HepG2 (cell line): ENCODE measurements around the gene HNRNPF. TPM values are rescaled to one million over a fixed set of nuclear protein-coding genes. Genes with fewer than 3 reads are reported as not detected.

Experiments used
- ATAC-seq: fragments of 200-7000 bp; cut with Tn5 transposase; 3 replicates; pipeline ENCODE4 v1.9.1; 2020; ENCODE audit warnings: mild to moderate bottlenecking, moderate library complexity
- BruUV-seq: library from RNA; stranded (reverse); fragments of 400-500 nt; replicated peaks from 2 replicates; lab custom pipeline; 2021; lab: Mats Ljungman, UMichigan
- CTCF ChIA-PET: fragments of 300-600 bp; formaldehyde crosslinking; extraction: SDS; loops from one replicate; lab custom pipeline; 2021; ENCODE audit warnings: low total read pairs, inconsistent platforms, low intra/inter-chr PET ratio; lab: Yijun Ruan, JAX
- POLR2A ChIA-PET: fragments of 350-600 bp; sonication (Branson Sonifier 250); formaldehyde crosslinking; loops from one replicate; lab custom pipeline; 2020; ENCODE audit warnings: antibody characterized with exemption, inconsistent platforms; lab: Yijun Ruan, JAX
- DNase-seq: peaks from one replicate; pipeline ENCODE4 v3.0.0-alpha.2; 2015; ENCODE audit warnings: low spot score
- FAIRE-seq: peaks from 3 replicates; lab custom pipeline; 2011; peaks lifted over from hg19 to GRCh38; lab: Jason Lieb, UNC
- H2AFZ ChIP-seq: one replicate; pipeline ENCODE4 v1.6.1; 2011; ENCODE audit warnings: low read length, inconsistent platforms
- H3K27ac ChIP-seq: fragments of 300-600 bp; 3 replicates; pipeline ENCODE4 v1.8.0; 2011; ENCODE audit warnings: mixed run types, mild to moderate bottlenecking, mixed read lengths, low read length, inconsistent platforms; ENCODE audit not compliant: insufficient read depth; ENCODE audit errors: extremely low read length
- H3K27me3 ChIP-seq, 2 experiments: fragments of 200-600 bp in 1 of 2; 2 replicates in 1 of 2; 3 replicates in 1 of 2; pipeline versions ENCODE4 v1.6.0 to v1.8.0; 2011; ENCODE audit warnings: low read length in 2 of 2, mild to moderate bottlenecking in 2 of 2, moderate library complexity in 2 of 2, inconsistent platforms in 1 of 2; ENCODE audit not compliant: insufficient read depth in 2 of 2, control insufficient read depth in 1 of 2
- H3K36me3 ChIP-seq, 2 experiments: fragments of 200-600 bp in 1 of 2; replicated peaks in 1 of 2; 2 replicates in 1 of 2; 3 replicates in 1 of 2; pipeline versions ENCODE4 v1.5.1 to v1.8.0; 2011; ENCODE audit warnings: low read length in 2 of 2, inconsistent platforms in 1 of 2; ENCODE audit not compliant: insufficient read depth in 2 of 2, control insufficient read depth in 1 of 2
- H3K4me1 ChIP-seq: 2 replicates; pipeline ENCODE4 v1.5.1; 2012; ENCODE audit warnings: low read length, inconsistent platforms; ENCODE audit not compliant: insufficient read depth
- H3K4me2 ChIP-seq: 2 replicates; pipeline ENCODE4 v1.6.0; 2011; ENCODE audit warnings: low read depth, low read length, inconsistent platforms
- H3K4me3 ChIP-seq, 3 experiments: fragments of 200-600 bp in 1 of 3; sonication (generic), shearing (Covaris generic) in 1 of 3; replicated peaks in 1 of 3; 2 replicates each; pipeline ENCODE4 v1.5.1; 2011 to 2016; ENCODE audit warnings: low read length in 3 of 3, inconsistent platforms in 2 of 3, low read depth in 2 of 3, mild to moderate bottlenecking in 2 of 3, control low read depth in 1 of 3, mixed read lengths in 1 of 3; ENCODE audit not compliant: insufficient read depth in 1 of 3
- H3K79me2 ChIP-seq: one replicate; pipeline ENCODE4 v1.6.1; 2011; ENCODE audit warnings: low read length, inconsistent platforms; ENCODE audit not compliant: insufficient read depth
- H3K9ac ChIP-seq: 2 replicates; pipeline ENCODE4 v1.6.0; 2011; ENCODE audit warnings: mild to moderate bottlenecking, low read depth, low read length, inconsistent platforms; ENCODE audit not compliant: insufficient read depth
- H3K9me3 ChIP-seq: 2 replicates; pipeline ENCODE4 v1.5.1; 2012; ENCODE audit warnings: mild to moderate bottlenecking, low read length
- H4K20me1 ChIP-seq: 2 replicates; pipeline ENCODE4 v1.6.0; 2011; ENCODE audit warnings: inconsistent platforms, mild to moderate bottlenecking, low read length, moderate library complexity; ENCODE audit not compliant: insufficient read depth
- ATF4 ChIP-seq, 2 experiments: fragments of 450-650 bp in 1 of 2; sonication (generic) in 1 of 2; formaldehyde crosslinking; IDR thresholded peaks; 2 replicates each; pipeline versions ENCODE4 v1.5.0 to v1.8.0; 2020 to 2022; ENCODE audit warnings: mild to moderate bottlenecking in 1 of 2, missing genetic modification reagents in 1 of 2
- CEBPZ ChIP-seq: IDR thresholded peaks from 2 replicates; pipeline ENCODE4 v1.6.1; 2012; ENCODE audit warnings: low read length, improper control_type of control experiment
- GPBP1L1 ChIP-seq: sonication (generic); formaldehyde crosslinking; IDR thresholded peaks from 2 replicates; pipeline ENCODE4 v1.5.0; 2020; ENCODE audit warnings: mild to moderate bottlenecking, missing genetic modification reagents
- KDM4B ChIP-seq: sonication (generic); formaldehyde crosslinking; IDR thresholded peaks from 2 replicates; pipeline ENCODE4 v1.4.0; 2020; ENCODE audit warnings: missing genetic modification reagents
- SOX13 ChIP-seq, 3 experiments: fragments of 450-650 bp in 1 of 3; sonication (generic) in 1 of 3; formaldehyde crosslinking in 1 of 3; IDR thresholded peaks in 2 of 3; conservative IDR thresholded peaks in 1 of 3; 2 replicates each; pipeline versions ENCODE4 v1.5.0 to v1.6.1; 2016 to 2020; ENCODE audit warnings: antibody characterized with exemption in 1 of 3, mild to moderate bottlenecking in 1 of 3, missing compliant biosample characterization in 1 of 3, missing genetic modification reagents in 1 of 3, moderate library complexity in 1 of 3
- STAG1 ChIP-seq: sonication (generic); formaldehyde crosslinking; IDR thresholded peaks from 2 replicates; pipeline ENCODE4 v1.4.0; 2020; ENCODE audit warnings: missing genetic modification reagents
- ZMYM3 ChIP-seq: sonication (generic); formaldehyde crosslinking; IDR thresholded peaks from 2 replicates; pipeline ENCODE4 v1.5.1; 2020; ENCODE audit warnings: mild to moderate bottlenecking, missing genetic modification reagents
- ZNF619 ChIP-seq: sonication (generic); formaldehyde crosslinking; IDR thresholded peaks from 2 replicates; pipeline ENCODE4 v1.4.0; 2020; ENCODE audit warnings: mild to moderate bottlenecking, missing genetic modification reagents
- ZNF670 ChIP-seq: sonication (generic); formaldehyde crosslinking; IDR thresholded peaks from 2 replicates; pipeline ENCODE4 v1.8.0; 2022; ENCODE audit warnings: mild to moderate bottlenecking, missing genetic modification reagents, borderline replicate concordance
- ZNF768 ChIP-seq: sonication (generic); formaldehyde crosslinking; IDR thresholded peaks from 2 replicates; pipeline ENCODE4 v1.4.0; 2020; ENCODE audit warnings: missing genetic modification reagents
- ZNF800 ChIP-seq: sonication (generic); formaldehyde crosslinking; IDR thresholded peaks from 2 replicates; pipeline ENCODE4 v1.4.0; 2020; ENCODE audit warnings: missing genetic modification reagents
- ZNF891 ChIP-seq: sonication (generic); formaldehyde crosslinking; IDR thresholded peaks from 2 replicates; pipeline ENCODE4 v1.5.0; 2020; ENCODE audit warnings: mild to moderate bottlenecking, missing genetic modification reagents
- ZSCAN31 ChIP-seq: sonication (generic); formaldehyde crosslinking; IDR thresholded peaks from 2 replicates; pipeline ENCODE4 v1.5.0; 2020; ENCODE audit warnings: low read depth, mild to moderate bottlenecking, missing genetic modification reagents
- WGBS: methylation state at CpG from one replicate; pipeline ENCODE4 v1.1.6; 2017; ENCODE audit warnings: low lambda C conversion rate; 5-methylcytosine and 5-hydroxymethylcytosine counted together
- in situ Hi-C: cut with HindIII; loops from 2 replicates; pipeline ENCODE4 v1.10.0; 2017; ENCODE audit warnings: low pct_unique_long_range_greater_than_20kb; ENCODE audit not compliant: extremely low pct_ligation_motif_present
- intact Hi-C: fragments of 100-400 bp; cut with micrococcal nuclease; formaldehyde crosslinking; loops from one replicate; pipeline ENCODE4 v1.10.0; 2022; ENCODE audit not compliant: unreplicated experiment
- polyA plus RNA-seq, 8 experiments: library from polyadenylated mRNA; depleted of rRNA in 3 of 8; stranded (reverse) in 7 of 8; unstranded in 1 of 8; fragments of >200 nt; fragmentation: Illumina TruSeq in 4 of 8; extraction: Trizol in 4 of 8; gene quantifications; 2 replicates each; pipeline versions ENCODE4 v1.2.1 to v1.2.3, GENCODE V29; 2011 to 2016; ENCODE audit warnings: low read depth in 4 of 8, missing spikeins in 1 of 8, mixed read lengths in 1 of 8; ENCODE audit not compliant: insufficient read depth in 1 of 8
- total RNA-seq, 5 experiments: library from RNA; depleted of rRNA; stranded (reverse); fragments of >200 nt; fragmentation: Illumina TruSeq; extraction: Trizol; gene quantifications; 2 replicates each; pipeline ENCODE4 v1.2.3, GENCODE V29; 2016; ENCODE audit warnings: low read depth in 1 of 5

HNRNPF gene
- total and polyA plus RNA-seq, 2 of the 13 experiments (the other 11 are each of a cell fraction or from before 2014, with no cell fraction given) = 166 to 308 TPM

- TF ChIP-seq ZNF768 (CRISPR knock-in tag) = no peak
- no peak for TF ChIP-seq KDM4B (CRISPR knock-in tag)
- no peak for TF ChIP-seq ZNF670 (CRISPR knock-in tag)
- no peak for TF ChIP-seq CEBPZ
- no peak for TF ChIP-seq SOX13 (IDR thresholded peaks at IDR 0.05)
- no peak for TF ChIP-seq SOX13 (CRISPR knock-in tag; conservative IDR thresholded peaks at IDR 0.05 in 1 of 2, IDR thresholded peaks at IDR 0.05 in 1 of 2)
- TF ChIP-seq, all 625 proteins: peak for 0
Observed at GRCh38 chr10:43383204-43383971, 25.6 kb downstream of the HNRNPF start (continued).

GRCh38 chr10:43380610-43381222, 28.3 kb downstream of the HNRNPF start:
- in situ Hi-C loops (no loop called here), intact Hi-C loops (no loop called here)
- 50% methylated on average over 5 of the region's 5 CpGs for WGBS
- Histone ChIP-seq H3K27ac (no peak overlapping the region), H2AFZ (no peak overlapping the region), H3K9ac (no peak overlapping the region), H4K20me1 (peaks cover 9% of the 10 kb centered on the region), H3K79me2 (no peaks in the 10 kb centered on the region), H3K9me3 (no peaks in the 10 kb centered on the region), H3K4me2 (no peak overlapping the region), H3K27me3 (0 out of 5 replicates have a peak, but pooled peaks cover 0 to 2% of the 10 kb centered on the region in 2 experiments), H3K4me3 (no peak overlapping the region), H3K36me3 (no peaks in the 10 kb centered on the region; a peak in 1 of 5 replicates), H3K4me1 (peaks cover 48% of the 10 kb centered on the region)
- CTCF ChIA-PET = no interaction called here
- peak; percentile 44 for FAIRE-seq
- ATAC-seq = peak; percentile 14
- POLR2A ChIA-PET = interaction anchor here (0.8 to 2.0 kb wide), 5 partner anchors 15 to 1583 kb away, joined by 3 to 20 read pairs (median 4); no protein-coding TSS in a partner anchor
- DNase-seq = no peak
- BruUV-seq = no TSS peak
- TF ChIP-seq ZNF891 (CRISPR knock-in tag) (no peak), ATF4 (CRISPR knock-in tag; IDR thresholded peaks at IDR 0.05) (peak in 1 of 2 experiments; percentile 97; a peak in 2 of 4 replicates), STAG1 (CRISPR knock-in tag) (no peak), GPBP1L1 (no peak), ZNF619 (CRISPR knock-in tag) (no peak), ZMYM3 (no peak), ZNF800 (CRISPR knock-in tag) (no peak), ZSCAN31 (CRISPR knock-in tag) (no peak)
